HEK293 (cell line): ENCODE data around the gene OCSTAMP.

Experiments
- CTCF ChIA-PET: fragments of 350-600 bp; formaldehyde crosslinking; extraction: SDS; loops from one replicate; lab custom pipeline; 2021; ENCODE audit warnings: antibody characterized with exemption; lab: Yijun Ruan, JAX
- POLR2A ChIA-PET: fragments of 300-600 bp; formaldehyde crosslinking; extraction: SDS; loops from one replicate; lab custom pipeline; 2020; ENCODE audit warnings: antibody characterized with exemption, inconsistent platforms; lab: Yijun Ruan, JAX
- H3K27ac ChIP-seq: fragments of 200-500 bp; sonication (Bioruptor generic); 2 replicates; pipeline ENCODE4 v1.5.1; 2014; ENCODE audit warnings: low read depth, low read length, control low read depth, inconsistent platforms; ENCODE audit errors: extremely low read depth
- H3K36me3 ChIP-seq, 2 experiments: fragments of 200-500 bp in 1 of 2; sonication (Bioruptor generic) in 1 of 2; 1 replicate in 1 of 2; 2 replicates in 1 of 2; pipeline ENCODE4 v1.5.1; 2014 to 2017; ENCODE audit warnings: inconsistent platforms in 2 of 2, low read length in 2 of 2; ENCODE audit not compliant: control insufficient read depth in 2 of 2, insufficient read depth in 1 of 2
- H3K4me1 ChIP-seq: fragments of 200-500 bp; sonication (Bioruptor generic); 2 replicates; pipeline ENCODE4 v1.5.1; 2014; ENCODE audit warnings: mild to moderate bottlenecking, low read length, inconsistent platforms; ENCODE audit not compliant: control insufficient read depth, insufficient read depth
- H3K4me3 ChIP-seq: 2 replicates; pipeline ENCODE4 v1.5.1; 2011; ENCODE audit warnings: low read depth, mild to moderate bottlenecking, control low read depth, low read length, moderate library complexity
- H3K9me3 ChIP-seq: fragments of 200-500 bp; sonication (Bioruptor generic); 2 replicates; pipeline ENCODE4 v1.5.1; 2014; ENCODE audit warnings: low read depth, low read length, inconsistent platforms; ENCODE audit not compliant: control insufficient read depth, insufficient read depth
- GLI2 ChIP-seq: fragments of 450-650 bp; formaldehyde crosslinking; IDR thresholded peaks from 2 replicates; pipeline ENCODE4; 2017; ENCODE audit warnings: missing biosample characterization, missing genetic modification characterization, low read depth, borderline replicate concordance
- IKZF3 ChIP-seq: fragments of 450-650 bp; IDR thresholded peaks from 2 replicates; pipeline ENCODE4 v1.5.0; 2018; ENCODE audit warnings: missing biosample characterization, mild to moderate bottlenecking, missing genetic modification characterization, moderate library complexity
- KLF8 ChIP-seq: fragments of 450-650 bp; formaldehyde crosslinking; IDR thresholded peaks from 2 replicates; pipeline ENCODE4 v1.5.1; 2016; ENCODE audit warnings: missing biosample characterization, missing genetic modification characterization
- PRDM10 ChIP-seq: fragments of 450-650 bp; formaldehyde crosslinking; IDR thresholded peaks from 2 replicates; pipeline ENCODE4 v1.5.1; 2016; ENCODE audit warnings: missing biosample characterization, missing genetic modification characterization
- PRDM2 ChIP-seq: fragments of 450-650 bp; formaldehyde crosslinking; IDR thresholded peaks from 2 replicates; pipeline ENCODE4 v1.5.1; 2016; ENCODE audit warnings: missing biosample characterization, missing genetic modification characterization, borderline replicate concordance
- TRIM28 ChIP-seq: IDR thresholded peaks from 2 replicates; pipeline ENCODE4 v1.6.1; 2011; ENCODE audit warnings: low read length, control low read depth, borderline replicate concordance
- ZNF114 ChIP-seq: fragments of 450-650 bp; formaldehyde crosslinking; IDR thresholded peaks from 2 replicates; pipeline ENCODE4 v1.5.0; 2017; ENCODE audit warnings: missing biosample characterization, missing genetic modification characterization
- ZNF155 ChIP-seq: fragments of 450-650 bp; formaldehyde crosslinking; IDR thresholded peaks from 2 replicates; pipeline ENCODE4 v1.5.1; 2016; ENCODE audit warnings: missing biosample characterization, missing genetic modification characterization
- ZNF239 ChIP-seq: fragments of 450-650 bp; formaldehyde crosslinking; IDR thresholded peaks from 2 replicates; pipeline ENCODE4 v1.5.1; 2016; ENCODE audit warnings: missing biosample characterization, missing genetic modification characterization
- ZNF324 ChIP-seq: fragments of 450-650 bp; formaldehyde crosslinking; IDR thresholded peaks from 2 replicates; pipeline ENCODE4 v1.5.1; 2016; ENCODE audit warnings: missing biosample characterization, missing genetic modification characterization
- ZNF341 ChIP-seq: fragments of 450-650 bp; formaldehyde crosslinking; IDR thresholded peaks from 2 replicates; pipeline ENCODE4; 2016; ENCODE audit warnings: low read depth, missing biosample characterization, missing genetic modification characterization
- ZNF473 ChIP-seq: fragments of 450-650 bp; formaldehyde crosslinking; IDR thresholded peaks from 2 replicates; pipeline ENCODE4 v1.5.1; 2017; ENCODE audit warnings: missing biosample characterization, missing genetic modification characterization
- ZNF521 ChIP-seq: fragments of 450-650 bp; formaldehyde crosslinking; IDR thresholded peaks from 2 replicates; pipeline ENCODE4 v1.5.1; 2017; ENCODE audit warnings: missing biosample characterization, mild to moderate bottlenecking, missing genetic modification characterization
- ZNF549 ChIP-seq: fragments of 450-650 bp; IDR thresholded peaks from 2 replicates; pipeline ENCODE4 v1.5.1; 2018; ENCODE audit warnings: missing biosample characterization, missing genetic modification characterization, mild to moderate bottlenecking, inconsistent platforms, moderate library complexity
- ZNF555 ChIP-seq: fragments of 450-650 bp; formaldehyde crosslinking; conservative IDR thresholded peaks from 2 replicates; pipeline ENCODE4 v1.5.1; 2017; ENCODE audit warnings: missing biosample characterization, mild to moderate bottlenecking, missing genetic modification characterization, inconsistent platforms
- ZNF580 ChIP-seq: fragments of 450-650 bp; formaldehyde crosslinking; IDR thresholded peaks from 2 replicates; pipeline ENCODE4 v1.5.1; 2016; ENCODE audit warnings: missing biosample characterization, missing genetic modification characterization
- ZNF654 ChIP-seq: fragments of 450-650 bp; formaldehyde crosslinking; IDR thresholded peaks from 2 replicates; pipeline ENCODE4 v1.5.1; 2016; ENCODE audit warnings: low read depth, missing biosample characterization, missing genetic modification characterization
- ZSCAN18 ChIP-seq: fragments of 450-650 bp; formaldehyde crosslinking; IDR thresholded peaks from 2 replicates; pipeline ENCODE4 v1.5.1; 2016; ENCODE audit warnings: missing biosample characterization, missing genetic modification characterization
- TF ChIP-seq, protein P1 (sequence below): fragments of 450-650 bp; formaldehyde crosslinking; IDR thresholded peaks from 2 replicates; pipeline ENCODE4 v1.5.1; 2017; ENCODE audit warnings: missing biosample characterization, missing genetic modification characterization
- TF ChIP-seq, protein P2 (sequence below): fragments of 450-650 bp; formaldehyde crosslinking; IDR thresholded peaks from 2 replicates; pipeline ENCODE4 v1.5.1; 2017; ENCODE audit warnings: missing biosample characterization, missing genetic modification characterization

Gene OCSTAMP

DNA sequence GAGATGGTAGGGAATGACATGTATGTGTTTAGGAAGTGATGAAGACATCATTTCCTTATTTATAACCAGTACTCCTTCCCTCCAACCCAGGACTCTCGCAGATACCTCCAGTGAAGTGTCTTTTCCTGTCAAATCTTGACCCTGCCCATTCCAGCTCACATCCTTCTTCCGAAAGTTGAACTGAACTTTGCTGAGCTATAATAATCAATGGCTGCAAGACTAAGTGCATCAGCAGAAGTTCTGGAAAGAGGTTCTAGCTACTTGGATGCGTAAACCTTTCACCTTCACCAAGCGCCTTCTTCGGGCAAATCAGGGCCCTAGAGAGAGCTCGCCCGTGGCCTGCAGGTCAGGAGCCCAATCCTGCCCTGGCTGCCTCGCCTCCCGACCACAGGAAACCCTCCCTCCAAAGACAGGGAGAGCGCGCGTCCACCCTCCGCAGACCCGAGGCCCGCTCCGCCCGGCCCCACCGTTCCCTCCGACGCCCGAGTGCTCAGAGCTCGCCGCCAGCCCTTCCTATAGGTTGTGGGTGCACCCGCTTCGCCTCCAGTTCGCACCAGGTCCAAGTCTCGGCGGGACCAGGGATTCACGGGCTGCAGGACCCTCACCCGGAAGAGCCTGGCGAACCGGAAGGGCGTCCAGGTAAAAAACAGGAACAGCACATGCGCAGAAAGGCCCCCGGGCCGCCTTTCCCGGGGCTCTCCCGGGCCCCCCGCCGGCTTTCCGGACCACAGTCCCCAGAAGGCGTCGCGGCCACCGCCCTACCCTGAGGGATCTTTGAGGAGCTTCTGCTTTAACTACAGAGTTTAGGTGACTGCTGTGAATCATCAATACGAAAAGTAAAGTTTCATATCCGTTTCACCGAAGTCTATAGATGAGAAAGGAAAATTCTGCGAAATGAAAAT is 37.3 kb downstream of the OCSTAMP start, which contains the start of gene ZNF334:
Gene ZNF334, minus strand, starts transcription at position 617 of the 902 bp plus-strand sequence. CDS start 1,457 bp downstream, outside the sequence.
- Histone ChIP-seq H3K4me3 (peak within 1 kb of the TSS; percentile 71), H3K27ac (peak within 1 kb of the TSS; percentile 72; the same call in 1 of the 2 replicates), H3K4me1 (no peaks in the 10 kb centered on the region), H3K36me3 (no peaks in the 10 kb centered on the region), H3K9me3 (no peaks in the 10 kb centered on the region)
- ChIA-PET POLR2A (interaction anchor here (0.5 to 0.8 kb wide), 2 partner anchors 14 to 16 kb away, joined by 3 read pairs; no protein-coding TSS in a partner anchor), CTCF (interaction anchor here (0.6 to 1.6 kb wide), 4 partner anchors 8 to 193 kb away, joined by 3 to 9 read pairs (median 4); no protein-coding TSS in a partner anchor)
- TF ChIP-seq ZNF549 (tag by site-specific recombination) = no peak
- no peak for TF ChIP-seq TRIM28
- no peak for TF ChIP-seq PRDM2 (tag by site-specific recombination)
- no peak for TF ChIP-seq ZNF521 (tag by site-specific recombination)
- TF ChIP-seq, protein P1, sequence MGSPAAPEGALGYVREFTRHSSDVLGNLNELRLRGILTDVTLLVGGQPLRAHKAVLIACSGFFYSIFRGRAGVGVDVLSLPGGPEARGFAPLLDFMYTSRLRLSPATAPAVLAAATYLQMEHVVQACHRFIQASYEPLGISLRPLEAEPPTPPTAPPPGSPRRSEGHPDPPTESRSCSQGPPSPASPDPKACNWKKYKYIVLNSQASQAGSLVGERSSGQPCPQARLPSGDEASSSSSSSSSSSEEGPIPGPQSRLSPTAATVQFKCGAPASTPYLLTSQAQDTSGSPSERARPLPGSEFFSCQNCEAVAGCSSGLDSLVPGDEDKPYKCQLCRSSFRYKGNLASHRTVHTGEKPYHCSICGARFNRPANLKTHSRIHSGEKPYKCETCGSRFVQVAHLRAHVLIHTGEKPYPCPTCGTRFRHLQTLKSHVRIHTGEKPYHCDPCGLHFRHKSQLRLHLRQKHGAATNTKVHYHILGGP (tag by site-specific recombination) = no peak
- TF ChIP-seq GLI2 = no peak
- no peak for TF ChIP-seq ZNF239
- no peak for TF ChIP-seq ZNF555 (tag by site-specific recombination)
- TF ChIP-seq ZNF580 = no peak
- TF ChIP-seq ZSCAN18 (tag by site-specific recombination) = no peak
- TF ChIP-seq, protein P2, sequence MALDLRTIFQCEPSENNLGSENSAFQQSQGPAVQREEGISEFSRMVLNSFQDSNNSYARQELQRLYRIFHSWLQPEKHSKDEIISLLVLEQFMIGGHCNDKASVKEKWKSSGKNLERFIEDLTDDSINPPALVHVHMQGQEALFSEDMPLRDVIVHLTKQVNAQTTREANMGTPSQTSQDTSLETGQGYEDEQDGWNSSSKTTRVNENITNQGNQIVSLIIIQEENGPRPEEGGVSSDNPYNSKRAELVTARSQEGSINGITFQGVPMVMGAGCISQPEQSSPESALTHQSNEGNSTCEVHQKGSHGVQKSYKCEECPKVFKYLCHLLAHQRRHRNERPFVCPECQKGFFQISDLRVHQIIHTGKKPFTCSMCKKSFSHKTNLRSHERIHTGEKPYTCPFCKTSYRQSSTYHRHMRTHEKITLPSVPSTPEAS (tag by site-specific recombination) = no peak
- peak; percentile 97 for TF ChIP-seq ZNF341
- TF ChIP-seq ZNF654 (tag by site-specific recombination) = no peak
- TF ChIP-seq PRDM10 (tag by site-specific recombination) = no peak
- TF ChIP-seq IKZF3 (tag by site-specific recombination) = peak; percentile 96
- no peak for TF ChIP-seq ZNF114 (tag by site-specific recombination)
- no peak for TF ChIP-seq ZNF473 (tag by site-specific recombination)
- no peak for TF ChIP-seq ZNF155 (tag by site-specific recombination)
- TF ChIP-seq KLF8 (tag by site-specific recombination) = peak; percentile 57; the same call in 1 of the 2 replicates
- TF ChIP-seq ZNF324 (tag by site-specific recombination) = no peak
